Measurements from ENCODE around the gene MTERF1.
"Not testable (repeated sequence)": the region's sequence is repeated elsewhere in the genome, so short reads cannot be mapped to it uniquely, and the experiment has no call there.

MTERF1 gene

DNA sequence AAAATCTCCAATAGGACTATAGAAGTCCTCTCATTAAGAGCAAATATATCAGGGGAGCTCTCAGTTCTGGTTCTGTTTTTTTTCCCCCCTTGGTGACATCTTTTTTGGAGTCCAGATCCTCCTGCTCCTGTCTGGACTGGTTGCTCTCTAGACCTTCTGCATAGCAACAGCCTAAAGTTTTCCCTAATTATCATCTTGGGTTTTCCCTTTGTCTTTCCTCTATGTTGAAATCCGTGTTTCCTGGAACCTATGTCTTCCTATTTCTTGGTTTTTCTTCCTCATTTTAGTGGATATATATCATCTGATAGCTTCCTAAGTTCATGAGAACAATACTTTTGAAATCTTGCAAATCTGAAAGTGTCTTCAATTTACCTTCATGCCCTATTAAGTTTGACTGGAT lies 29.7 kb upstream of the MTERF1 start:
- H3K4me1 ChIP-seq (ENCODE audit: control insufficient read depth, insufficient read depth, low read length, poor library complexity, severe bottlenecking), result no peaks in the 10 kb centered on the region
- peaks cover 3% of the 10 kb centered on the region for H3K9me3 ChIP-seq (ENCODE audit: control insufficient read depth, low read length)
- no peak overlapping the region for H3K27ac ChIP-seq (ENCODE audit: low read depth, low read length, severe bottlenecking)
- no CpG with 5 or more reads among the region's 1 CpG for WGBS, 2 experiments (ENCODE audit: insufficient coverage in 2 of 2)
- no peaks in the 10 kb centered on the region for H3K36me3 ChIP-seq (ENCODE audit: control insufficient read depth, insufficient read depth, low read length)
- H3K4me3 ChIP-seq (ENCODE audit: extremely low read depth, insufficient read depth, low read length, poor library complexity, severe bottlenecking), result no peak overlapping the region

DNA sequence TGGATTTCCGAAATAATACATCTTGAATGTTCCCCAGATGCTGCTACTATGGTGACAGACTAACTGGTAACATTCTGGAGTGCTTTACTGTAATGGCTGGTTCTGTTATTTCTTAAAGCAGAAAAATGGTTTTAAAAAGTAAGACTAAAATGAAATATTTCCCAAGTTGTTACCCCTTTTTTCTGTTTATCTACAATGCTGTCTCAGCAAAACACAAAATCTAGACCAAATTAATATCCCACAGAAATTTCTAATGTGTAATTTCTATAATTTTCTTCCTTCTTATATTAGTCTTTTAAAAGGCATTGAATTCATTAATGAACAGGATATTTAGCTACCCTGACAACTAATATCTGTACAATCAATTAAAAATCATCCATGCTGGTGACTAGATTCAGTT lies 19.1 kb upstream of the MTERF1 start:
- Histone ChIP-seq H3K4me3 (ENCODE audit: extremely low read depth, insufficient read depth, low read length, poor library complexity, severe bottlenecking) (no peak overlapping the region), H3K27ac (ENCODE audit: low read depth, low read length, severe bottlenecking) (no peak overlapping the region), H3K9me3 (ENCODE audit: control insufficient read depth, low read length) (no peaks in the 10 kb centered on the region), H3K36me3 (ENCODE audit: control insufficient read depth, insufficient read depth, low read length) (no peaks in the 10 kb centered on the region), H3K4me1 (ENCODE audit: control insufficient read depth, insufficient read depth, low read length, poor library complexity, severe bottlenecking) (no peaks in the 10 kb centered on the region)
- no CpG with 5 or more reads among the region's 1 CpG for WGBS, 2 experiments (ENCODE audit: insufficient coverage in 2 of 2)

- Histone ChIP-seq H3K36me3 (ENCODE audit: control insufficient read depth, insufficient read depth, low read length) (no peaks in the 10 kb centered on the region), H3K27ac (ENCODE audit: low read depth, low read length, severe bottlenecking) (no peak overlapping the region), H3K9me3 (ENCODE audit: control insufficient read depth, low read length) (no peaks in the 10 kb centered on the region), H3K4me3 (ENCODE audit: extremely low read depth, insufficient read depth, low read length, poor library complexity, severe bottlenecking) (no peak overlapping the region), H3K4me1 (ENCODE audit: control insufficient read depth, insufficient read depth, low read length, poor library complexity, severe bottlenecking) (no peaks in the 10 kb centered on the region)
- 94 to 97% methylated on average over 5 of the region's 10 CpGs for WGBS, 2 experiments (ENCODE audit: insufficient coverage in 2 of 2)
These were observed 17.9 kb upstream of the MTERF1 start for GRCh38 chr7:91898240-91898992.

DNA sequence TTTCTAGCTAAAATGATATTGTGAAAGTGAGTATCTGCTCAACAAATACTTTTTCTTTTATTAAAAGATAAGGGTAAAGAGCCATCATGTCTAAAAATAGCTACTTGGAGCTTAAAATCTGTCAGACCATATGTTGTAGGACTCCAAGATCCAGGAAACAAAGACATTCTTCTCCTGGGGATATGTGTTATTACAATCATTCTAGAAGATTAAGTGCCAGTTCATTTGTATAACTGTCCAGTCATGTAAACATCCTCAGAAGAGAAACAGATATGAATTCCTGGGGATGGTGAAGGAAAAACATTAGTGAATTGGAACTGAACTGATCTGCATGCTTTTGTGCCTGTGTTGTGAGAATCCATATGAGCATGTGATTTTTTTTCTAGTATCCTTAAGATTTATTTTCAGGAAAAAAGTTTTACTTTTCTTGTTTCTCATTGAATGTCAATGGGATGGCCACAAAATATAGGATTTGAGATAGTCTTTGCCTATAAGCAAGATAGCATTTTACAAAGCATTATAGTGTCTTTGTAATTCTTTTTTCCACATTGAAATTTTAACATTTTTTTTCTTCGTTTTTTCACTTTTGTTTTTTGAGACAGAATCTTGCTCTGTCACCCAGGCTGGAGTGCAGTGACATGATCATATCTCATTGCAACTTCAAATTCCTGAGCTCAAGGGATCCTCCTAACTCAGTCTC lies 14.4 kb upstream of the MTERF1 start:
- Histone ChIP-seq H3K4me3 (ENCODE audit: extremely low read depth, insufficient read depth, low read length, poor library complexity, severe bottlenecking) (no peak overlapping the region), H3K4me1 (ENCODE audit: control insufficient read depth, insufficient read depth, low read length, poor library complexity, severe bottlenecking) (peaks cover 6% of the 10 kb centered on the region), H3K9me3 (ENCODE audit: control insufficient read depth, low read length) (no peaks in the 10 kb centered on the region), H3K36me3 (ENCODE audit: control insufficient read depth, insufficient read depth, low read length) (no peaks in the 10 kb centered on the region), H3K27ac (ENCODE audit: low read depth, low read length, severe bottlenecking) (no peak overlapping the region)
- 60% methylated on average over 1 of the region's 1 CpG; no CpG with 5 or more reads in 1 of the 2 experiments for WGBS, 2 experiments (ENCODE audit: insufficient coverage in 2 of 2)

DNA sequence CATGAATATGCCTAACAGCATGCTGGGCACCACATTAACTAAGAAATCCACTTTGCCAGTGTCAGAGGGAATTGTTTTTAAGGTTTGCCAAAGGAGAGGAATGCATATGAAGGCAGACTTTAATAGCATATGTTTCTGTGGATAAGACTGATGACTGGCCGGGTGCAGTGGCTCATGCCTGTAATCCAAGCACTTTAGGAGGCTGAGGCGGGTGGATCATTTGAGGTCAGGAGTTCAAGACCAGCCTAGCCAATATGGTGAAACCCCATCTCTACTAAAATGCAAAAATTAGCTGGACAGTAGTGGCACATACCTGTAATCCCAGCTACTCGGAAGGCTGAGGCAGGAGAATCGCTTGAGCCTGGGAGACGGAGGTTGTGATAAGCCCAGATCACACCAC lies 13.2 kb upstream of the MTERF1 start:
- H3K4me1 ChIP-seq (ENCODE audit: control insufficient read depth, insufficient read depth, low read length, poor library complexity, severe bottlenecking); H3K27ac ChIP-seq (ENCODE audit: low read depth, low read length, severe bottlenecking); H3K36me3 ChIP-seq (ENCODE audit: control insufficient read depth, insufficient read depth, low read length); H3K9me3 ChIP-seq (ENCODE audit: control insufficient read depth, low read length); H3K4me3 ChIP-seq (ENCODE audit: extremely low read depth, insufficient read depth, low read length, poor library complexity, severe bottlenecking): not testable (repeated sequence)
- WGBS, 2 experiments (ENCODE audit: insufficient coverage in 2 of 2), result 90 to 100% methylated on average over 3 to 4 of the region's 5 CpGs

DNA sequence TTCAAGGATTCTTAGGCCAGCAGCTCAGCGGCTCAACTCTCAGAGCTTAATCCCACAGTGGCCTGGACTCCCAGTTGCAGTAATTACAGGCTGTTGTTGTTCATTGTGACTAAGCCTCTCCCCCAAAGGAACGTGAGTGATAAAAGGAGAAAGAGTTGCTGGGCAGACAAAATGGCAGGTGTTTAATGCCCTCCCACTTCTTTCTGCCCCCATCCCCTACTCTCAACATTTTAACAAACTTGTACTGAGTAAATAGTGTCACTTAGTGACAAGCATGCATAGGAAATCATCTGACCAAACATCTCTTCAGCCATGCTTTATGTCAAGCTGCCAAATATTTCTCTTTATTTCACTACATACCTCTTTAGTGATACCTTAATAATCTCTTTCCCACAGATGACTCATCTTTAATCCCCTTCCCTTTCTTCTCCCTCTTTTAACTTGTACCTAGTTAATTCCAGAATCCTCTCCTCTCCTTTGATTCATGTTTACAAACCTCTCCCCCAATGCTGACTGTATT lies 12.4 kb upstream of the MTERF1 start:
- 67% methylated on average over 1 of the region's 2 CpGs; no CpG with 5 or more reads in 1 of the 2 experiments for WGBS, 2 experiments (ENCODE audit: insufficient coverage in 2 of 2)
- Histone ChIP-seq H3K27ac (ENCODE audit: low read depth, low read length, severe bottlenecking) (no peak overlapping the region), H3K4me1 (ENCODE audit: control insufficient read depth, insufficient read depth, low read length, poor library complexity, severe bottlenecking) (peaks cover 6% of the 10 kb centered on the region), H3K9me3 (ENCODE audit: control insufficient read depth, low read length) (no peaks in the 10 kb centered on the region), H3K4me3 (ENCODE audit: extremely low read depth, insufficient read depth, low read length, poor library complexity, severe bottlenecking) (no peak overlapping the region), H3K36me3 (ENCODE audit: control insufficient read depth, insufficient read depth, low read length) (no peaks in the 10 kb centered on the region)

- WGBS, 2 experiments (ENCODE audit: insufficient coverage in 2 of 2), result 80 to 83% methylated on average over 3 of the region's 3 CpGs
- no peaks in the 10 kb centered on the region for H3K9me3 ChIP-seq (ENCODE audit: control insufficient read depth, low read length)
- peaks cover 6% of the 10 kb centered on the region for H3K4me1 ChIP-seq (ENCODE audit: control insufficient read depth, insufficient read depth, low read length, poor library complexity, severe bottlenecking)
- no peak overlapping the region for H3K4me3 ChIP-seq (ENCODE audit: extremely low read depth, insufficient read depth, low read length, poor library complexity, severe bottlenecking)
- H3K27ac ChIP-seq (ENCODE audit: low read depth, low read length, severe bottlenecking), result no peak overlapping the region
- no peaks in the 10 kb centered on the region for H3K36me3 ChIP-seq (ENCODE audit: control insufficient read depth, insufficient read depth, low read length)
These were observed 11.7 kb upstream of the MTERF1 start for GRCh38 chr7:91892099-91892705.

GRCh38 chr7:91888271-91889175 lies 8.0 kb upstream of the MTERF1 start:
- H3K4me1 ChIP-seq (ENCODE audit: control insufficient read depth, insufficient read depth, low read length, poor library complexity, severe bottlenecking); H3K36me3 ChIP-seq (ENCODE audit: control insufficient read depth, insufficient read depth, low read length); H3K4me3 ChIP-seq (ENCODE audit: extremely low read depth, insufficient read depth, low read length, poor library complexity, severe bottlenecking); H3K9me3 ChIP-seq (ENCODE audit: control insufficient read depth, low read length); H3K27ac ChIP-seq (ENCODE audit: low read depth, low read length, severe bottlenecking): not testable (repeated sequence)
- WGBS, 2 experiments (ENCODE audit: insufficient coverage in 2 of 2), result 92% methylated on average over 35 to 47 of the region's 60 CpGs

DNA sequence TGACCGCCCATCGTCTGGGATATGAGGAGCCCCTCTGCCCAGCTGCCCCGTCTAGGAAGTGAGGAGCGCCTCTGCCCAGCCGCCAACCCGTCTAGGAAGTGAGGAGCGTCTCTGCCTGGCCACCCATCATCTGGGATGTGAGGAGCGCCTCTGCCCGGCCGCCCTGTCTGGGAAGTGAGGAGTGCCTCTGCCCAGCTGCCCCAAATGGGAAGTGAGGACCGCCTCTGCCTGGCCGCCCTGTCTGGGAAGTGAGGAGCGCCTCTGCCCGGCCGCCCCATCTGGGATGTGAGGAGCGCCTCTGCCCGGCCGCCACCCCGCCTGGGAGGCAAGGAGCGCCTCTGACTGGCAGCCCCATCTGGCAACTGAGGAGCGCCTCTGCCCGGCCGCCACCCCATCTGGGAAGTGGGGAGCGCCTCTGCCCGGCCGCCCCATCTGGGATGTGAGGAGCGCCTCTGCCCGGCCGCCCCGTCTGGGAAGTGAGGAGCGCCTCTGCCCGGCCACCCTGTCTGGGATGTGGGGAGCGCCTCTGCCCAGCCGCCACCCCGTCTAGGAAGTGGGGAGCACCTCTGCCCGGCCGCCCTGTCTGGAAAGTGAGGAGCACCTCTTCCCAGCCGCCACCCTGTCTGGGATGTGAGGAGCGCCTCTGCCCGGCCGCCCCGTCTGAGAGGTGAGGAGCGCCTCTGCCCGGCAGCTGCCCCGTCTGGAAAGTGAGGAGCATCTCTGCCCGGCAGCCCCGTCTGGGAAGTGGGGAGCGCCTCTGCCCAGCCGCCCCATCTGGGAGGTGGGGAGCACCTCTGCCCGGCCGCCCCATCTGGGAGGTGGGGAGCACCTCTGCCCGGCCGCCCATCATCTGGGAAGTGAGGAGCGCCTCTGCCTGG lies 7.1 kb upstream of the MTERF1 start:
- H3K36me3 ChIP-seq (ENCODE audit: control insufficient read depth, insufficient read depth, low read length); H3K4me3 ChIP-seq (ENCODE audit: extremely low read depth, insufficient read depth, low read length, poor library complexity, severe bottlenecking); H3K4me1 ChIP-seq (ENCODE audit: control insufficient read depth, insufficient read depth, low read length, poor library complexity, severe bottlenecking); H3K9me3 ChIP-seq (ENCODE audit: control insufficient read depth, low read length); H3K27ac ChIP-seq (ENCODE audit: low read depth, low read length, severe bottlenecking): not testable (repeated sequence)
- 95 to 96% methylated on average over 43 to 50 of the region's 54 CpGs for WGBS, 2 experiments (ENCODE audit: insufficient coverage in 2 of 2)

Measured in mesodermal cell (in vitro differentiated cells).